Natural killer cell (primary cell): ENCODE measurements around the gene MAP4K2. TPM values are rescaled to one million over a fixed set of nuclear protein-coding genes. Genes with fewer than 3 reads are reported as not detected.
"Not testable (repeated sequence)": the region's sequence is repeated elsewhere in the genome, so short reads cannot be mapped to it uniquely, and the experiment has no call there.

Source experiments
- ATAC-seq, 3 donors: fragments of 150-1000 bp in 2 of 3; fragments of 200-7000 bp in 1 of 3; cut with Tn5 transposase; 1 replicate in 1 of 3; 2 replicates in 2 of 3; pipeline ENCODE4 v1.10.0; 2021; ENCODE audit warnings: mild to moderate bottlenecking in 2 of 3, moderate library complexity in 2 of 3
- DNase-seq, 2 donors: peaks; one replicate each; pipeline versions ENCODE4 v3.0.0 to v3.0.0-alpha.2; 2013 to 2021; ENCODE audit warnings: mixed read lengths in 1 of 2
- H3K27ac ChIP-seq: one replicate; pipeline ENCODE4 v1.5.1; 2013; ENCODE audit warnings: mild to moderate bottlenecking, low read length
- H3K27me3 ChIP-seq: one replicate; pipeline ENCODE4 v1.6.1; 2013; ENCODE audit warnings: low read length; ENCODE audit not compliant: control insufficient read depth, insufficient read depth
- H3K36me3 ChIP-seq: one replicate; pipeline ENCODE4 v1.6.1; 2013; ENCODE audit warnings: low read length; ENCODE audit not compliant: control insufficient read depth, insufficient read depth
- H3K4me1 ChIP-seq: one replicate; pipeline ENCODE4 v1.6.1; 2013; ENCODE audit warnings: low read length; ENCODE audit not compliant: control insufficient read depth, insufficient read depth
- H3K4me3 ChIP-seq: one replicate; pipeline ENCODE4 v1.5.1; 2013; ENCODE audit warnings: low read length
- H3K9me3 ChIP-seq: one replicate; pipeline ENCODE4 v1.6.1; 2013; ENCODE audit warnings: low read length; ENCODE audit not compliant: control insufficient read depth, insufficient read depth
- H3K27ac Mint-ChIP-seq, 2 donors: one replicate each; pipeline ENCODE4 v1.8.0; 2022; ENCODE audit warnings: mild to moderate bottlenecking in 2 of 2, mixed read lengths in 2 of 2, moderate library complexity in 1 of 2
- H3K27me3 Mint-ChIP-seq, 2 donors: one replicate each; pipeline ENCODE4 v1.8.0; 2022; ENCODE audit warnings: low read depth in 2 of 2, mixed read lengths in 2 of 2
- H3K36me3 Mint-ChIP-seq: one replicate; pipeline ENCODE4 v1.8.0; 2022; ENCODE audit warnings: mixed read lengths
- H3K4me1 Mint-ChIP-seq, 2 donors: one replicate each; pipeline ENCODE4 v1.8.0; 2022; ENCODE audit warnings: mixed read lengths in 2 of 2
- H3K4me3 Mint-ChIP-seq: one replicate; pipeline ENCODE4 v1.8.0; 2022; ENCODE audit warnings: mild to moderate bottlenecking, moderate library complexity, mixed read lengths
- H3K9me3 Mint-ChIP-seq, 2 donors: one replicate each; pipeline ENCODE4 v1.8.0; 2022; ENCODE audit warnings: mixed read lengths in 2 of 2
- CTCF ChIP-seq: fragments of 200-600 bp; IDR thresholded peaks from one replicate; pipeline ENCODE4 v1.8.0; 2022; ENCODE audit warnings: antibody characterized with exemption
- WGBS: methylation state at CpG from one replicate; pipeline ENCODE4 v1.1.7; 2013; ENCODE audit warnings: missing lambda C conversion rate; ENCODE audit not compliant: insufficient coverage; 5-methylcytosine and 5-hydroxymethylcytosine counted together
- intact Hi-C: fragments of 100-400 bp; cut with micrococcal nuclease; formaldehyde crosslinking; loops from one replicate; pipeline ENCODE4 v1.14.2; 2022
- total RNA-seq, 4 donors: library from RNA; stranded (reverse); fragments of 120-200 nt in 1 of 4; gene quantifications; one replicate each; pipeline versions ENCODE4 v1.2.3 to v1.2.4, GENCODE V29; 2013 to 2022

Gene MAP4K2
- total RNA-seq, 3 donors from 2014 or later (not counting 1 experiment from before 2014, with no cell fraction given) = 38.3 to 40.6 (median 38.7) TPM

GRCh38 chr11:64846998-64847666, 44.1 kb upstream of the MAP4K2 start:
- 31% methylated on average over 13 of the region's 13 CpGs for WGBS
- peaks cover 45 to 60% of the 10 kb centered on the region in 2 donors for H3K4me1 Mint-ChIP-seq

GRCh38 chr11:64845776-64846129, 42.7 kb upstream of the MAP4K2 start:
- H3K4me1 ChIP-seq = peaks cover 56% of the 10 kb centered on the region

More at GRCh38 chr11:64846998-64847666, 44.1 kb upstream of the MAP4K2 start:
- Mint-ChIP-seq H3K27me3 (no peaks in the 10 kb centered on the region), H3K27ac (peak overlapping the region; percentile 29 to 81), H3K36me3 (no peaks in the 10 kb centered on the region), H3K9me3 (no peaks in the 10 kb centered on the region), H3K4me3 (no peak overlapping the region)
- no peaks in the 10 kb centered on the region for H3K36me3 ChIP-seq
- ATAC-seq = peak; percentile 57 to 81 (median 65)
- H3K4me3 ChIP-seq = no peak overlapping the region
- no peaks in the 10 kb centered on the region for H3K9me3 ChIP-seq
- no peaks in the 10 kb centered on the region for H3K27me3 ChIP-seq
- TF ChIP-seq CTCF = peak; percentile 96
- H3K27ac ChIP-seq = peak overlapping the region; percentile 40
- peaks cover 70% of the 10 kb centered on the region for H3K4me1 ChIP-seq
- intact Hi-C loops = loop anchor here (1.0 to 10.0 kb wide), 6 partner anchors 8 to 488 kb away; partner anchors contain the start of genes ARL2, DPF2 and TM7SF2
- DNase-seq = peak; percentile 91 to 95

GRCh38 chr11:64845129-64845775, 42.2 kb upstream of the MAP4K2 start:
- intact Hi-C loops = loop anchor here (5.0 to 10.0 kb wide), 3 partner anchors 167 to 490 kb away; partner anchors contain the start of genes ARL2, DPF2 and TM7SF2
- peak overlapping the region; percentile 74 to 79 for H3K27ac Mint-ChIP-seq
- Histone ChIP-seq H3K4me1 (peaks cover 51% of the 10 kb centered on the region), H3K9me3 (no peaks in the 10 kb centered on the region), H3K4me3 (peak overlapping the region; percentile 40), H3K27ac (peak overlapping the region; percentile 49), H3K27me3 (no peaks in the 10 kb centered on the region), H3K36me3 (no peaks in the 10 kb centered on the region)
- WGBS = 29% methylated on average over 9 of the region's 9 CpGs
- H3K9me3 Mint-ChIP-seq = no peaks in the 10 kb centered on the region
- H3K4me1 Mint-ChIP-seq = peaks cover 31 to 45% of the 10 kb centered on the region in 2 donors
- no peak for TF ChIP-seq CTCF
- ATAC-seq = no peak
- H3K27me3 Mint-ChIP-seq = no peaks in the 10 kb centered on the region
- H3K4me3 Mint-ChIP-seq = peak overlapping the region; percentile 78
- no peak for DNase-seq
- H3K36me3 Mint-ChIP-seq = no peaks in the 10 kb centered on the region

More at GRCh38 chr11:64845776-64846129, 42.7 kb upstream of the MAP4K2 start:
- H3K27me3 ChIP-seq, H3K36me3 ChIP-seq, H3K27ac ChIP-seq, DNase-seq, H3K27me3 Mint-ChIP-seq, ATAC-seq, H3K9me3 Mint-ChIP-seq, H3K9me3 ChIP-seq, H3K4me3 ChIP-seq, H3K36me3 Mint-ChIP-seq: not testable (repeated sequence)
- Mint-ChIP-seq H3K27ac (peak overlapping the region; percentile 74 to 79), H3K4me1 (peaks cover 32 to 46% of the 10 kb centered on the region in 2 donors), H3K4me3 (peak overlapping the region; percentile 4)
- intact Hi-C loops = loop anchor here (2.0 to 10.0 kb wide), 4 partner anchors 19 to 489 kb away; partner anchors contain the start of genes ARL2, DPF2 and TM7SF2
- WGBS = 96% methylated on average over 8 of the region's 8 CpGs
